ENCODE measurements around the gene DENND1B.

Gene DENND1B

DNA sequence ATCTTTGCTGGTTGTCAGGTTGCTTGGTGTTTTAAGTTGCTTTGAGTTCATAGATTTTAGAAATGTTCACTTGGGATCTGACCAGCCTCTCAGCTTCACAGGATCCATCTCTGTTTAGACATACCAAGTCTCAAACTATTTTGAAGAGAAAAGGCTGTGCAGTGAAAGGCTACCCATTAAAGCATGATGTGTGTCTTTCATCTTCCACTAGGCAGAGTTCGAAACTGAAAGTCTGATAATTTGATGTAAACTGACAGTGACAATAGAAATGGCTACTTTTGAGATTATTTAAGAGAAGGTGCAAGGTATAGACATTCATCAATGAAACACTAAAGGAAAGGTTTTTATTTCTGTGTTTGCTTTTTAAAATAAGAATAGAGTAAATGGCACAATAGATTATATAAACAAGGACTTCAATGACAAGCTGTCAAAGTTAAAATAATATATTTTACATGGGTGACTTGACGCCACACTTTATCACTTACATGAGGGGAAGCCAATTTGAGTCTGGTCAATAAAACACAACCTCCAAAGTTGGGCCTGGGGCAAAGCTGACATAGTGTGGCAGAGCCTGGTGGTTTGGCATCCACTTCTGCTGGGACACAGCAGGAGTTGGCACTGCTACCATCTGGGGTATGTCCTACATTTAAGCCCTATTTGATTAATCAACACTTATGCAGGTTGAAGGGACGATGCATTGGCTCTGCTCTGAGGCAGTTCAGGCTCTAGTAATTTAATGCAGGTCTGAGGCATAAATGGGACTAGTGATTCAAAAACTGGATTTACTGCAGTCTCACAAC is 309.6 kb downstream of the DENND1B start:
- Mint-ChIP-seq H3K27ac (no peak overlapping the region), H3K27me3 (no peaks in the 10 kb centered on the region), H3K36me3 (ENCODE audit: low read depth) (no peaks in the 10 kb centered on the region), H3K9me3 (no peaks in the 10 kb centered on the region), H3K4me3 (no peak overlapping the region), H3K4me1 (ENCODE audit: low read depth) (no peaks in the 10 kb centered on the region)

DNA sequence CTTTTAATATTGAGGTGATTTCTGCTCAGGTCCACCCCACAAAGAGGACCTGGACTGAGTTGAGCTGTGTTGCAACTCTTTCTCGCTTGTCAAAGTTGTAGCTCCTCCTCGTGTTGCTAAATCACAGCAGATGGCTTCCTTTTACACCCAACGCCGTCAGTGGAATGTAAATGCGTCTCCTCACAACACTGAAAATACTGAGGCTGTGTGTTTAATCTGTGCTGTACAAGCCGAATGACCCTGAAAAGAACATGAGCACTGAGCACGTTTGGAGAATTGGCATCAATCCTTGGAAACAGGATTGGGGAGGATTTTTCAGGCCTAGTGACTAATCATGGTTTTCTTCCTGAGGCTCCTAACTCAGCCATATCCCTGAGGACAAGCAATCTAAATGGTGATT is 311.2 kb downstream of the DENND1B start:
- Mint-ChIP-seq H3K4me3 (no peak overlapping the region), H3K27ac (no peak overlapping the region), H3K36me3 (ENCODE audit: low read depth) (no peaks in the 10 kb centered on the region), H3K27me3 (no peaks in the 10 kb centered on the region), H3K4me1 (ENCODE audit: low read depth) (no peaks in the 10 kb centered on the region), H3K9me3 (no peaks in the 10 kb centered on the region)

- H3K4me1 Mint-ChIP-seq (ENCODE audit: low read depth): no peaks in the 10 kb centered on the region
- H3K27me3 Mint-ChIP-seq: no peaks in the 10 kb centered on the region
- no peaks in the 10 kb centered on the region for H3K36me3 Mint-ChIP-seq (ENCODE audit: low read depth)
- H3K9me3 Mint-ChIP-seq: no peaks in the 10 kb centered on the region
- H3K4me3 Mint-ChIP-seq: no peak overlapping the region
- no peak overlapping the region for H3K27ac Mint-ChIP-seq
Observed at GRCh38 chr1:197463142-197463541, 312.1 kb downstream of the DENND1B start.

DNA sequence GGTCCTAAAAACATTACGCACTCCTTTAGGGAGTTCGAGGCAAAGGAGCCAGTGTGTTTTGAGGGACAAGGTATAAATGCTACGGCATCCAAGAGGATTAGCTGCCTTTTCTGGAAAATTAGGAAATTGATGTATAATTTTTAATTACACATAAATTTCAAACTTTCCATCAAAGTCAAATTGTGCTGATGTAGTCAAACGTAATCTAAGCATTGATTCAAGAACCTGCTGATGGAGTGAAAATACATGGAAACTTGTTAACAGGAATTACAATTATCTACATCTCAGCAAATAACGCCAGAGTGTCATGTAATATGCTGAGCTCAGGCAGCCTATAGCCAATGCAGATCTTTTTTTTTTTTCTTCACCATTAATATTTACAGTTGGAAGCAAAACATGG is 312.7 kb downstream of the DENND1B start:
- no peak overlapping the region for H3K27ac Mint-ChIP-seq
- no peaks in the 10 kb centered on the region for H3K4me1 Mint-ChIP-seq (ENCODE audit: low read depth)
- H3K27me3 Mint-ChIP-seq: no peaks in the 10 kb centered on the region
- no peak overlapping the region for H3K4me3 Mint-ChIP-seq
- no peaks in the 10 kb centered on the region for H3K9me3 Mint-ChIP-seq
- H3K36me3 Mint-ChIP-seq (ENCODE audit: low read depth): no peaks in the 10 kb centered on the region

All from stimulated activated naive CD8-positive, alpha-beta T cell treated with anti-CD3 and anti-CD28 coated beads, Interleukin-15, Interleukin-2, amounts not matched to agents 100 ng/mL and 50 ng/mL, for 24 hours (primary cell).